Measurements from ENCODE around the gene LRP3. TPM values are rescaled to one million over a fixed set of nuclear protein-coding genes. Genes with fewer than 3 reads are reported as not detected.

LRP3 gene
- total and polyA plus RNA-seq, 2 of the 13 experiments (the other 11 are each of a cell fraction or from before 2014, with no cell fraction given): 17.6 to 51.6 TPM

- ATAC-seq (peak; percentile 86), DNase-seq (ENCODE audit: low spot score) (peak; percentile 78), FAIRE-seq (peak; percentile 93)
- no peak overlapping the region for H2AFZ ChIP-seq (ENCODE audit: low read length)
- H3K4me3 ChIP-seq (replicated peaks in 1 of 3; ENCODE audit: insufficient read depth in 1 of 3, low read depth in 2 of 3, low read length in 3 of 3): peak overlapping the region in 2 of 3 experiments; percentile 37 to 53; a peak in 3 of 6 replicates
- peaks cover 0 to 6% of the 10 kb centered on the region in 2 experiments; a peak in 1 of 5 replicates for H3K27me3 ChIP-seq (ENCODE audit: control insufficient read depth in 1 of 2, insufficient read depth in 2 of 2, low read length in 2 of 2)
- no TSS peak for BruUV-seq (replicated peaks)
- peaks cover 44% of the 10 kb centered on the region for H3K4me1 ChIP-seq (ENCODE audit: insufficient read depth, low read length)
- H3K9ac ChIP-seq (ENCODE audit: insufficient read depth, low read depth, low read length): no peak overlapping the region
- intact Hi-C loops (cut with micrococcal nuclease; ENCODE audit: unreplicated experiment) (loop anchor here (1.0 kb wide), 1 partner anchor 168 kb away; no protein-coding TSS in a partner anchor), in situ Hi-C loops (cut with HindIII; ENCODE audit: extremely low pct_ligation_motif_present, low pct_unique_long_range_greater_than_20kb) (loop anchor here (5.0 kb wide), 3 partner anchors 67 to 537 kb away; partner anchors contain the start of gene CEBPA)
- 25% methylated on average over 18 of the region's 30 CpGs for WGBS (ENCODE audit: low lambda C conversion rate)
- no peaks in the 10 kb centered on the region for H3K79me2 ChIP-seq (ENCODE audit: insufficient read depth, low read length)
- no peaks in the 10 kb centered on the region for H3K9me3 ChIP-seq (ENCODE audit: low read length)
- no peak overlapping the region for H3K27ac ChIP-seq (ENCODE audit: extremely low read length, insufficient read depth, low read length)
- H3K36me3 ChIP-seq (replicated peaks in 1 of 2; ENCODE audit: control insufficient read depth in 1 of 2, insufficient read depth in 2 of 2, low read length in 2 of 2): no peaks in the 10 kb centered on the region
- no peaks in the 10 kb centered on the region for H4K20me1 ChIP-seq (ENCODE audit: insufficient read depth, low read length)
- peak overlapping the region; percentile 77 for H3K4me2 ChIP-seq (ENCODE audit: low read depth, low read length)
- POLR2A ChIA-PET: interaction anchor here (0.9 to 1.3 kb wide), 5 partner anchors 14 to 171 kb away, joined by 4 to 6 read pairs (median 5); partner anchors contain the start of gene CEBPA
- CTCF ChIA-PET (ENCODE audit: low intra/inter-chr PET ratio, low total read pairs): interaction anchor here (0.8 to 2.8 kb wide), 8 partner anchors 76 to 536 kb away, joined by 3 to 20 read pairs (median 4); no protein-coding TSS in a partner anchor
- peak; percentile 76; the same call in 1 of the 2 replicates for TF ChIP-seq KDM2A (CRISPR knock-in tag; IDR thresholded peaks at IDR 0.05; ENCODE audit: borderline replicate concordance, low read depth)
- TF ChIP-seq MXI1 (IDR thresholded peaks at IDR 0.05; ENCODE audit: borderline replicate concordance, low read depth, low read length): peak; percentile 24; the same call in 1 of the 3 replicates
- peak; percentile 98 for TF ChIP-seq ZNF121 (CRISPR knock-in tag; IDR thresholded peaks at IDR 0.05)
- TF ChIP-seq, protein P1, sequence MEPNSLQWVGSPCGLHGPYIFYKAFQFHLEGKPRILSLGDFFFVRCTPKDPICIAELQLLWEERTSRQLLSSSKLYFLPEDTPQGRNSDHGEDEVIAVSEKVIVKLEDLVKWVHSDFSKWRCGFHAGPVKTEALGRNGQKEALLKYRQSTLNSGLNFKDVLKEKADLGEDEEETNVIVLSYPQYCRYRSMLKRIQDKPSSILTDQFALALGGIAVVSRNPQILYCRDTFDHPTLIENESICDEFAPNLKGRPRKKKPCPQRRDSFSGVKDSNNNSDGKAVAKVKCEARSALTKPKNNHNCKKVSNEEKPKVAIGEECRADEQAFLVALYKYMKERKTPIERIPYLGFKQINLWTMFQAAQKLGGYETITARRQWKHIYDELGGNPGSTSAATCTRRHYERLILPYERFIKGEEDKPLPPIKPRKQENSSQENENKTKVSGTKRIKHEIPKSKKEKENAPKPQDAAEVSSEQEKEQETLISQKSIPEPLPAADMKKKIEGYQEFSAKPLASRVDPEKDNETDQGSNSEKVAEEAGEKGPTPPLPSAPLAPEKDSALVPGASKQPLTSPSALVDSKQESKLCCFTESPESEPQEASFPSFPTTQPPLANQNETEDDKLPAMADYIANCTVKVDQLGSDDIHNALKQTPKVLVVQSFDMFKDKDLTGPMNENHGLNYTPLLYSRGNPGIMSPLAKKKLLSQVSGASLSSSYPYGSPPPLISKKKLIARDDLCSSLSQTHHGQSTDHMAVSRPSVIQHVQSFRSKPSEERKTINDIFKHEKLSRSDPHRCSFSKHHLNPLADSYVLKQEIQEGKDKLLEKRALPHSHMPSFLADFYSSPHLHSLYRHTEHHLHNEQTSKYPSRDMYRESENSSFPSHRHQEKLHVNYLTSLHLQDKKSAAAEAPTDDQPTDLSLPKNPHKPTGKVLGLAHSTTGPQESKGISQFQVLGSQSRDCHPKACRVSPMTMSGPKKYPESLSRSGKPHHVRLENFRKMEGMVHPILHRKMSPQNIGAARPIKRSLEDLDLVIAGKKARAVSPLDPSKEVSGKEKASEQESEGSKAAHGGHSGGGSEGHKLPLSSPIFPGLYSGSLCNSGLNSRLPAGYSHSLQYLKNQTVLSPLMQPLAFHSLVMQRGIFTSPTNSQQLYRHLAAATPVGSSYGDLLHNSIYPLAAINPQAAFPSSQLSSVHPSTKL (CRISPR knock-in tag; IDR thresholded peaks at IDR 0.05): peak; percentile 22; the same call in 1 of the 2 replicates
- TF ChIP-seq NR2C2 (CRISPR knock-in tag; IDR thresholded peaks at IDR 0.05; ENCODE audit: borderline replicate concordance): no peak
- TF ChIP-seq ZNF605 (CRISPR knock-in tag; IDR thresholded peaks at IDR 0.05): peak; percentile 65; the same call in 1 of the 2 replicates
- peak; percentile 43; the same call in 1 of the 2 replicates for TF ChIP-seq PATZ1 (CRISPR knock-in tag; IDR thresholded peaks at IDR 0.05)
Observed at GRCh38 chr19:33235269-33235995, 41.3 kb downstream of the LRP3 start.
